HCT116 (cell line): ENCODE measurements around the gene ABCC11.

Experiments
- ELF1 ChIP-seq: IDR thresholded peaks from 2 replicates; pipeline ENCODE4 v1.6.1; 2012; ENCODE audit warnings: low read depth, borderline replicate concordance
- EZH2phosphoT487 ChIP-seq: fragments of 200-600 bp; IDR thresholded peaks from 2 replicates; pipeline ENCODE4 v1.6.1; 2018; ENCODE audit warnings: antibody characterized with exemption, borderline replicate concordance
- POLR2A ChIP-seq: IDR thresholded peaks from 2 replicates; pipeline ENCODE4 v1.7.0; 2011; ENCODE audit warnings: borderline replicate concordance; ENCODE audit not compliant: insufficient read depth, insufficient read length; ENCODE audit errors: extremely low read depth
- POLR2AphosphoS5 ChIP-seq: IDR thresholded peaks from 2 replicates; pipeline ENCODE4 v1.6.1; 2011; ENCODE audit warnings: mild to moderate bottlenecking, low read depth, low read length, moderate library complexity
- SIN3A ChIP-seq: IDR thresholded peaks from 2 replicates; pipeline ENCODE4 v1.6.1; 2012; ENCODE audit warnings: low read depth
- SRF ChIP-seq: IDR thresholded peaks from 2 replicates; pipeline ENCODE4 v1.6.1; 2012; ENCODE audit warnings: low read depth
- TCF7L2 ChIP-seq: IDR thresholded peaks from 2 replicates; pipeline ENCODE4 v1.7.0; 2011; ENCODE audit warnings: borderline replicate concordance, inconsistent platforms; ENCODE audit not compliant: insufficient read depth, insufficient read length; ENCODE audit errors: extremely low read depth
- YY1 ChIP-seq: IDR thresholded peaks from 2 replicates; pipeline ENCODE4 v1.6.1; 2011; ENCODE audit warnings: low read length, low read depth, moderate library complexity, mild to moderate bottlenecking; ENCODE audit not compliant: insufficient replicate concordance; ENCODE audit errors: extremely low read depth
- ZNF274 ChIP-seq: fragments of 200-500 bp; sonication (Bioruptor generic); IDR thresholded peaks from 2 replicates; pipeline ENCODE4 v1.6.1; 2014; ENCODE audit warnings: mild to moderate bottlenecking, low read depth, low read length, inconsistent platforms
- TF ChIP-seq, protein P1 (sequence below), 3 experiments: fragments of 200-600 bp in 1 of 3; sonication (generic) in 1 of 3; IDR thresholded peaks in 2 of 3; conservative IDR thresholded peaks in 1 of 3; 2 replicates each; pipeline ENCODE4 v1.5.1; 2012 to 2017; ENCODE audit warnings: low read depth in 2 of 3, low read length in 2 of 3, antibody characterized with exemption in 1 of 3, borderline replicate concordance in 1 of 3, control low read depth in 1 of 3, mild to moderate bottlenecking in 1 of 3, mixed read lengths in 1 of 3, mixed run types in 1 of 3, moderate library complexity in 1 of 3; ENCODE audit not compliant: insufficient read depth in 1 of 3
- TF ChIP-seq, protein P2 (sequence below): IDR thresholded peaks from 2 replicates; pipeline ENCODE4 v1.6.1; 2011; ENCODE audit warnings: mild to moderate bottlenecking, low read length, moderate library complexity; ENCODE audit not compliant: insufficient replicate concordance; ENCODE audit errors: extremely low read depth

DNA sequence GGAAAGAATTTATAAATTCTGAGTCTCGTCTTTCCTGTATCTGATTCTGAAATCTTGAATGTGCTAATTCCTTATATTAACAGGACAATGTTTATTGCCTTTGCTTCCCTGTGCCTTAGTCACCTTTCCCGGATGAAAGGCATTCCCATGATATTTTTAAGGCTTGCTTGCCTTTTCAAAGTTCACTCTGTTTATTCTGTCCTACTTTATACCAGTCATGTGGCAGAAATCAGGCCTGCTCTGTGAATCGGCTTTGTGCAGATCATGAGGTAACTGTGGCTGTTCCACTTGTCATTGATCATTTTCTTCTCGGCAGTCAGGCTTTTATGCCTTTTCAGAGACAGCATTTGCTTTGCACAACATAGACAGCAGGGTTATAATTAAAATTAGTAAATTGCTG, 28.8 kb upstream of the ABCC11 start:
- no peak for TF ChIP-seq ELF1
- no peak for TF ChIP-seq ZNF274
- TF ChIP-seq, protein P1, sequence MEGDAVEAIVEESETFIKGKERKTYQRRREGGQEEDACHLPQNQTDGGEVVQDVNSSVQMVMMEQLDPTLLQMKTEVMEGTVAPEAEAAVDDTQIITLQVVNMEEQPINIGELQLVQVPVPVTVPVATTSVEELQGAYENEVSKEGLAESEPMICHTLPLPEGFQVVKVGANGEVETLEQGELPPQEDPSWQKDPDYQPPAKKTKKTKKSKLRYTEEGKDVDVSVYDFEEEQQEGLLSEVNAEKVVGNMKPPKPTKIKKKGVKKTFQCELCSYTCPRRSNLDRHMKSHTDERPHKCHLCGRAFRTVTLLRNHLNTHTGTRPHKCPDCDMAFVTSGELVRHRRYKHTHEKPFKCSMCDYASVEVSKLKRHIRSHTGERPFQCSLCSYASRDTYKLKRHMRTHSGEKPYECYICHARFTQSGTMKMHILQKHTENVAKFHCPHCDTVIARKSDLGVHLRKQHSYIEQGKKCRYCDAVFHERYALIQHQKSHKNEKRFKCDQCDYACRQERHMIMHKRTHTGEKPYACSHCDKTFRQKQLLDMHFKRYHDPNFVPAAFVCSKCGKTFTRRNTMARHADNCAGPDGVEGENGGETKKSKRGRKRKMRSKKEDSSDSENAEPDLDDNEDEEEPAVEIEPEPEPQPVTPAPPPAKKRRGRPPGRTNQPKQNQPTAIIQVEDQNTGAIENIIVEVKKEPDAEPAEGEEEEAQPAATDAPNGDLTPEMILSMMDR (IDR thresholded peaks at IDR 0.05 in 2 of 3, conservative IDR thresholded peaks at IDR 0.05 in 1 of 3; ENCODE audit: borderline replicate concordance in 1 of 3, insufficient read depth in 1 of 3, low read depth in 2 of 3, low read length in 2 of 3): no peak
- no peak for TF ChIP-seq POLR2A
- no peak for TF ChIP-seq POLR2AphosphoS5
- no peak for TF ChIP-seq SIN3A
- no peak for TF ChIP-seq TCF7L2
- TF ChIP-seq YY1: no peak
- TF ChIP-seq, protein P2, sequence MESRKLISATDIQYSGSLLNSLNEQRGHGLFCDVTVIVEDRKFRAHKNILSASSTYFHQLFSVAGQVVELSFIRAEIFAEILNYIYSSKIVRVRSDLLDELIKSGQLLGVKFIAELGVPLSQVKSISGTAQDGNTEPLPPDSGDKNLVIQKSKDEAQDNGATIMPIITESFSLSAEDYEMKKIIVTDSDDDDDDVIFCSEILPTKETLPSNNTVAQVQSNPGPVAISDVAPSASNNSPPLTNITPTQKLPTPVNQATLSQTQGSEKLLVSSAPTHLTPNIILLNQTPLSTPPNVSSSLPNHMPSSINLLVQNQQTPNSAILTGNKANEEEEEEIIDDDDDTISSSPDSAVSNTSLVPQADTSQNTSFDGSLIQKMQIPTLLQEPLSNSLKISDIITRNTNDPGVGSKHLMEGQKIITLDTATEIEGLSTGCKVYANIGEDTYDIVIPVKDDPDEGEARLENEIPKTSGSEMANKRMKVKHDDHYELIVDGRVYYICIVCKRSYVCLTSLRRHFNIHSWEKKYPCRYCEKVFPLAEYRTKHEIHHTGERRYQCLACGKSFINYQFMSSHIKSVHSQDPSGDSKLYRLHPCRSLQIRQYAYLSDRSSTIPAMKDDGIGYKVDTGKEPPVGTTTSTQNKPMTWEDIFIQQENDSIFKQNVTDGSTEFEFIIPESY: no peak
- TF ChIP-seq EZH2phosphoT487: no peak
- TF ChIP-seq SRF: no peak
